Astrocyte of the spinal cord (primary cell): Measurements from ENCODE around the gene MDH2.
"Not testable (repeated sequence)": the region's sequence is repeated elsewhere in the genome, so short reads cannot be mapped to it uniquely, and the experiment has no call there.

Experiments
- DNase-seq: peaks from one replicate; pipeline ENCODE4 v3.0.0; 2011; ENCODE audit warnings: low read depth, low spot score
- H3K4me3 ChIP-seq: 2 replicates; pipeline ENCODE4 v1.5.1; 2011; ENCODE audit warnings: low read depth, mild to moderate bottlenecking, low read length, moderate library complexity
- in situ Hi-C: cut with HindIII; loops from 2 replicates; pipeline ENCODE4 v1.10.0; 2017; ENCODE audit warnings: low sequenced_read_pairs
- TF ChIP-seq, protein P1 (sequence below): IDR thresholded peaks from 2 replicates; pipeline ENCODE4 v1.5.1; 2012; ENCODE audit warnings: low read depth, mild to moderate bottlenecking, low read length, inconsistent platforms

The MDH2 gene, protein sequence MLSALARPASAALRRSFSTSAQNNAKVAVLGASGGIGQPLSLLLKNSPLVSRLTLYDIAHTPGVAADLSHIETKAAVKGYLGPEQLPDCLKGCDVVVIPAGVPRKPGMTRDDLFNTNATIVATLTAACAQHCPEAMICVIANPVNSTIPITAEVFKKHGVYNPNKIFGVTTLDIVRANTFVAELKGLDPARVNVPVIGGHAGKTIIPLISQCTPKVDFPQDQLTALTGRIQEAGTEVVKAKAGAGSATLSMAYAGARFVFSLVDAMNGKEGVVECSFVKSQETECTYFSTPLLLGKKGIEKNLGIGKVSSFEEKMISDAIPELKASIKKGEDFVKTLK

GRCh38 chr7:76047811-76048667 lies at the start of gene MDH2, which contains the start of gene STYXL1:
TSS of gene MDH2 (plus strand) at chr7:76048106. CDS start at chr7:76048161, 55 bp downstream.
TSS of gene STYXL1 (minus strand) at chr7:76048000. CDS start at chr7:76030523, 17,477 bp downstream.
- in situ Hi-C loops: no loop called here
- peak; percentile 97 for DNase-seq
- peak within 1 kb of the TSS; percentile 73 for H3K4me3 ChIP-seq
- TF ChIP-seq, protein P1, sequence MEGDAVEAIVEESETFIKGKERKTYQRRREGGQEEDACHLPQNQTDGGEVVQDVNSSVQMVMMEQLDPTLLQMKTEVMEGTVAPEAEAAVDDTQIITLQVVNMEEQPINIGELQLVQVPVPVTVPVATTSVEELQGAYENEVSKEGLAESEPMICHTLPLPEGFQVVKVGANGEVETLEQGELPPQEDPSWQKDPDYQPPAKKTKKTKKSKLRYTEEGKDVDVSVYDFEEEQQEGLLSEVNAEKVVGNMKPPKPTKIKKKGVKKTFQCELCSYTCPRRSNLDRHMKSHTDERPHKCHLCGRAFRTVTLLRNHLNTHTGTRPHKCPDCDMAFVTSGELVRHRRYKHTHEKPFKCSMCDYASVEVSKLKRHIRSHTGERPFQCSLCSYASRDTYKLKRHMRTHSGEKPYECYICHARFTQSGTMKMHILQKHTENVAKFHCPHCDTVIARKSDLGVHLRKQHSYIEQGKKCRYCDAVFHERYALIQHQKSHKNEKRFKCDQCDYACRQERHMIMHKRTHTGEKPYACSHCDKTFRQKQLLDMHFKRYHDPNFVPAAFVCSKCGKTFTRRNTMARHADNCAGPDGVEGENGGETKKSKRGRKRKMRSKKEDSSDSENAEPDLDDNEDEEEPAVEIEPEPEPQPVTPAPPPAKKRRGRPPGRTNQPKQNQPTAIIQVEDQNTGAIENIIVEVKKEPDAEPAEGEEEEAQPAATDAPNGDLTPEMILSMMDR: no peak

DNA sequence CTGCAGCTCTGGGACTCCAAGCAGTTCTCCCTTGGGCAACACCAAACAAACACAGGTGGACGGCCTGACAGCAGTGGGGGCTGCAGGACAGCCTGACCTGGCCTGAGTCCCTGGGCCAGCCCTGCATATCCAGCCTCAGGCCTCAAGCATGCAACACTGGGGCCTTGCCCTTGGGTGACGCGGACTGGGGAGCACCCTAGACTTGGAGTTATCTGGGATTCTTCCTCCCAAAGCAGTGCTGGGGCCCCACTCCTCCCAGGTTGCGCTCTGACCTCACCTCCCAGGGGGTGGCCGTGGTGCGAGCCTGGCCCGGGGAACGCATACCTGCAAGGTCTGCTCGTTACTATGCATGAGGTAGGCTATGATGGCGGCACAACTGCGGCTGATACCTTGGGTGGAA lies 47.3 kb upstream of the MDH2 start:
- TF ChIP-seq, protein P1: no peak
- in situ Hi-C loops: no loop called here
- H3K4me3 ChIP-seq: no peak overlapping the region
- no peak for DNase-seq

- TF ChIP-seq, protein P1: no peak
- in situ Hi-C loops: no loop called here
- H3K4me3 ChIP-seq: no peak overlapping the region
- no peak for DNase-seq
Measured at GRCh38 chr7:76002139-76002538, 45.8 kb upstream of the MDH2 start.

- DNase-seq: no peak
- no peak overlapping the region for H3K4me3 ChIP-seq
- in situ Hi-C loops: no loop called here
- TF ChIP-seq, protein P1: no peak
Measured at GRCh38 chr7:76002822-76003221, 45.1 kb upstream of the MDH2 start.

GRCh38 chr7:76003351-76003750 lies 44.6 kb upstream of the MDH2 start:
- TF ChIP-seq, protein P1: no peak
- DNase-seq: no peak
- H3K4me3 ChIP-seq: no peak overlapping the region
- in situ Hi-C loops: no loop called here

- DNase-seq, H3K4me3 ChIP-seq, in situ Hi-C loops: not testable (repeated sequence)
Measured at GRCh38 chr7:76005004-76005403, 42.9 kb upstream of the MDH2 start.

- in situ Hi-C loops: no loop called here
- no peak for DNase-seq
- H3K4me3 ChIP-seq: no peak overlapping the region
- TF ChIP-seq, protein P1: no peak
Measured at GRCh38 chr7:76008156-76008687, 39.7 kb upstream of the MDH2 start.
